Caco-2 (cell line): Measurements from ENCODE around the gene COL6A3. TPM values are rescaled to one million over a fixed set of nuclear protein-coding genes. Genes with fewer than 3 reads are reported as not detected.

Source experiments
- BruUV-seq: library from RNA; stranded (reverse); fragments of 400-500 nt; replicated peaks from 2 replicates; lab custom pipeline; 2021; lab: Mats Ljungman, UMichigan
- CTCF ChIA-PET: fragments of 300-600 bp; sonication (Branson Sonifier 250); formaldehyde crosslinking; loops from one replicate; lab custom pipeline; 2022; ENCODE audit warnings: antibody characterized with exemption; lab: Charles Lee
- POLR2A ChIA-PET: fragments of 300-600 bp; sonication (Branson Sonifier 250); formaldehyde crosslinking; loops from one replicate; lab custom pipeline; 2022; ENCODE audit warnings: antibody characterized with exemption; lab: Charles Lee
- DNase-seq, 2 experiments: peaks; one replicate each; pipeline versions ENCODE4 v3.0.0 to v3.0.0-alpha.2; 2020 to 2022
- H3K27me3 ChIP-seq: replicated peaks from 2 replicates; pipeline ENCODE4 v1.6.0; 2011; ENCODE audit warnings: low read length; ENCODE audit not compliant: control insufficient read depth, insufficient read depth
- H3K36me3 ChIP-seq: 2 replicates; pipeline ENCODE4 v1.5.1; 2011; ENCODE audit warnings: low read length; ENCODE audit not compliant: control insufficient read depth, insufficient read depth
- H3K4me1 ChIP-seq: fragments of 250-450 bp; sonication (Bioruptor Pico); 2 replicates; pipeline ENCODE4 v1.5.1; 2020; ENCODE audit warnings: mild to moderate bottlenecking
- H3K4me3 ChIP-seq: 2 replicates; pipeline ENCODE4 v1.5.1; 2011; ENCODE audit warnings: low read depth, mild to moderate bottlenecking, control low read depth, low read length
- H3K9me3 ChIP-seq: fragments of 250-450 bp; sonication (Bioruptor Pico); 2 replicates; pipeline ENCODE4 v1.5.1; 2020; ENCODE audit warnings: mild to moderate bottlenecking, moderate library complexity
- H3K27ac Mint-ChIP-seq: one replicate; pipeline ENCODE4 v1.8.0; 2022; ENCODE audit warnings: mixed read lengths; ENCODE audit not compliant: unreplicated experiment
- H3K27me3 Mint-ChIP-seq: one replicate; pipeline ENCODE4 v1.8.0; 2022; ENCODE audit warnings: mixed read lengths; ENCODE audit not compliant: insufficient read depth, unreplicated experiment
- H3K36me3 Mint-ChIP-seq: one replicate; pipeline ENCODE4 v1.8.0; 2022; ENCODE audit warnings: mild to moderate bottlenecking, mixed read lengths; ENCODE audit not compliant: insufficient read depth, unreplicated experiment
- H3K4me1 Mint-ChIP-seq: one replicate; pipeline ENCODE4 v1.8.0; 2022; ENCODE audit warnings: low read depth, mixed read lengths; ENCODE audit not compliant: unreplicated experiment
- H3K4me3 Mint-ChIP-seq: one replicate; pipeline ENCODE4 v1.8.0; 2022; ENCODE audit warnings: mild to moderate bottlenecking, moderate library complexity, mixed read lengths; ENCODE audit not compliant: unreplicated experiment
- H3K9me3 Mint-ChIP-seq: one replicate; pipeline ENCODE4 v1.8.0; 2022; ENCODE audit warnings: mixed read lengths; ENCODE audit not compliant: unreplicated experiment
- intact Hi-C: fragments of 100-400 bp; cut with micrococcal nuclease; formaldehyde crosslinking; loops from one replicate; pipeline ENCODE4 v1.10.0; 2022; ENCODE audit not compliant: unreplicated experiment
- total RNA-seq: library from RNA; stranded (reverse); gene quantifications from 2 replicates; pipeline ENCODE4 v1.2.3, GENCODE V29; 2022
- TF ChIP-seq, protein P1 (sequence below), 2 experiments: fragments of 200-600 bp in 1 of 2; IDR thresholded peaks; 1 replicate in 1 of 2; 2 replicates in 1 of 2; pipeline versions ENCODE4 v1.5.1 to v1.8.0; 2011 to 2022; ENCODE audit warnings: antibody characterized with exemption in 1 of 2, control low read depth in 1 of 2, inconsistent platforms in 1 of 2, low read depth in 1 of 2, low read length in 1 of 2, mild to moderate bottlenecking in 1 of 2, moderate library complexity in 1 of 2; ENCODE audit not compliant: insufficient read depth in 1 of 2, severe bottlenecking in 1 of 2, unreplicated experiment in 1 of 2

The COL6A3 gene
- total RNA-seq, 1 experiment from 2014 or later: 0.73 TPM

GRCh38 chr2:237359894-237360780, 53.8 kb downstream of the COL6A3 start:
- H3K27me3 ChIP-seq: no peaks in the 10 kb centered on the region; the same call in 1 of the 2 replicates
- no peaks in the 10 kb centered on the region for H3K9me3 Mint-ChIP-seq
- POLR2A ChIA-PET: no interaction called here

DNA sequence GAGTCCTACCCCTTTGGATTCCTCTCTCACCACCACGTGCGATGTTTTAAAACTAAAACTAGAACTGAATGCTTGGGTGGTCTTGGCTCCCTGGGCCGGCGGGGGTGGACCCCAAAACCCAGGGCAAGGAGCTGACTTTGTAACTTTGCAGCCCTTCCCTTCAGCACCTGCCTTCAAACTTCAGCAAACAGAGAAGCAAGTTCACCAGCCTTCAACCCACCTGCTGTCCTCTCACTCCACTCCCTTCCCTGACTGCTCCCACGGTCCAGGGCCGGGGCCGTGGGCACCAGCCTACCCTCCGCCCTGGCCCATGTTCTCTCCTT, 54.5 kb downstream of the COL6A3 start:
- no peaks in the 10 kb centered on the region for H3K36me3 ChIP-seq
- no peak for DNase-seq
- H3K4me1 Mint-ChIP-seq: no peaks in the 10 kb centered on the region
- ChIA-PET POLR2A (no interaction called here), CTCF (no interaction called here)
- TF ChIP-seq, protein P1, sequence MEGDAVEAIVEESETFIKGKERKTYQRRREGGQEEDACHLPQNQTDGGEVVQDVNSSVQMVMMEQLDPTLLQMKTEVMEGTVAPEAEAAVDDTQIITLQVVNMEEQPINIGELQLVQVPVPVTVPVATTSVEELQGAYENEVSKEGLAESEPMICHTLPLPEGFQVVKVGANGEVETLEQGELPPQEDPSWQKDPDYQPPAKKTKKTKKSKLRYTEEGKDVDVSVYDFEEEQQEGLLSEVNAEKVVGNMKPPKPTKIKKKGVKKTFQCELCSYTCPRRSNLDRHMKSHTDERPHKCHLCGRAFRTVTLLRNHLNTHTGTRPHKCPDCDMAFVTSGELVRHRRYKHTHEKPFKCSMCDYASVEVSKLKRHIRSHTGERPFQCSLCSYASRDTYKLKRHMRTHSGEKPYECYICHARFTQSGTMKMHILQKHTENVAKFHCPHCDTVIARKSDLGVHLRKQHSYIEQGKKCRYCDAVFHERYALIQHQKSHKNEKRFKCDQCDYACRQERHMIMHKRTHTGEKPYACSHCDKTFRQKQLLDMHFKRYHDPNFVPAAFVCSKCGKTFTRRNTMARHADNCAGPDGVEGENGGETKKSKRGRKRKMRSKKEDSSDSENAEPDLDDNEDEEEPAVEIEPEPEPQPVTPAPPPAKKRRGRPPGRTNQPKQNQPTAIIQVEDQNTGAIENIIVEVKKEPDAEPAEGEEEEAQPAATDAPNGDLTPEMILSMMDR (IDR thresholded peaks at IDR 0.05; ENCODE audit: insufficient read depth in 1 of 2, low read depth in 1 of 2, low read length in 1 of 2, severe bottlenecking in 1 of 2, unreplicated experiment in 1 of 2): no peak
- H3K4me3 ChIP-seq: no peak overlapping the region
- H3K4me3 Mint-ChIP-seq: no peak overlapping the region
- no peaks in the 10 kb centered on the region; the same call in 1 of the 2 replicates for H3K27me3 ChIP-seq
- no peak overlapping the region for H3K27ac Mint-ChIP-seq
- no peaks in the 10 kb centered on the region for H3K4me1 ChIP-seq
- H3K9me3 Mint-ChIP-seq: no peaks in the 10 kb centered on the region
- intact Hi-C loops: no loop called here
- no peaks in the 10 kb centered on the region for H3K9me3 ChIP-seq
- peaks cover 5% of the 10 kb centered on the region for H3K36me3 Mint-ChIP-seq
- H3K27me3 Mint-ChIP-seq: peaks cover 12% of the 10 kb centered on the region
- BruUV-seq: no TSS peak

More at GRCh38 chr2:237359894-237360780, 53.8 kb downstream of the COL6A3 start:
- H3K36me3 ChIP-seq: no peaks in the 10 kb centered on the region
- peaks cover 5% of the 10 kb centered on the region for H3K36me3 Mint-ChIP-seq
- no peak overlapping the region for H3K4me3 Mint-ChIP-seq
- TF ChIP-seq, protein P1 (IDR thresholded peaks at IDR 0.05; ENCODE audit: insufficient read depth in 1 of 2, low read depth in 1 of 2, low read length in 1 of 2, severe bottlenecking in 1 of 2, unreplicated experiment in 1 of 2): no peak
- intact Hi-C loops: no loop called here
- no peak overlapping the region for H3K27ac Mint-ChIP-seq
- H3K4me1 Mint-ChIP-seq: no peaks in the 10 kb centered on the region
- DNase-seq: no peak
- no TSS peak for BruUV-seq
- H3K9me3 ChIP-seq: no peaks in the 10 kb centered on the region
- H3K27me3 Mint-ChIP-seq: peaks cover 17% of the 10 kb centered on the region
- H3K4me3 ChIP-seq: no peak overlapping the region
- H3K4me1 ChIP-seq: no peaks in the 10 kb centered on the region
- CTCF ChIA-PET: no interaction called here

- H3K27ac Mint-ChIP-seq: no peak overlapping the region
Observed at GRCh38 chr2:237358721-237359517, 55.0 kb downstream of the COL6A3 start.

More at GRCh38 chr2:237358721-237359517, 55.0 kb downstream of the COL6A3 start:
- no peaks in the 10 kb centered on the region for H3K4me1 Mint-ChIP-seq
- no TSS peak for BruUV-seq
- no peaks in the 10 kb centered on the region; the same call in 1 of the 2 replicates for H3K27me3 ChIP-seq
- H3K4me1 ChIP-seq: no peaks in the 10 kb centered on the region
- TF ChIP-seq, protein P1 (IDR thresholded peaks at IDR 0.05; ENCODE audit: insufficient read depth in 1 of 2, low read depth in 1 of 2, low read length in 1 of 2, severe bottlenecking in 1 of 2, unreplicated experiment in 1 of 2): no peak
- intact Hi-C loops: no loop called here
- no peak overlapping the region for H3K4me3 ChIP-seq
- ChIA-PET CTCF (no interaction called here), POLR2A (no interaction called here)
- no peak overlapping the region for H3K4me3 Mint-ChIP-seq
- peaks cover 5% of the 10 kb centered on the region for H3K36me3 Mint-ChIP-seq
- H3K36me3 ChIP-seq: no peaks in the 10 kb centered on the region
- H3K27me3 Mint-ChIP-seq: peaks cover 9% of the 10 kb centered on the region
- no peaks in the 10 kb centered on the region for H3K9me3 Mint-ChIP-seq
- no peak for DNase-seq
- no peaks in the 10 kb centered on the region for H3K9me3 ChIP-seq
